A673 (cell line): ENCODE measurements around the gene CTDSP2. TPM values are rescaled to one million over a fixed set of nuclear protein-coding genes. Genes with fewer than 3 reads are reported as not detected.

Source experiments
- BruUV-seq: library from RNA; stranded (reverse); fragments of 400-500 nt; replicated peaks from 2 replicates; lab custom pipeline; 2021; lab: Mats Ljungman, UMichigan
- CTCF ChIA-PET: fragments of 300-600 bp; sonication (Branson Sonifier 250); formaldehyde crosslinking; loops from one replicate; lab custom pipeline; 2022; ENCODE audit warnings: antibody characterized with exemption; lab: Charles Lee
- POLR2A ChIA-PET: fragments of 300-600 bp; sonication (Branson Sonifier 250); formaldehyde crosslinking; loops from one replicate; lab custom pipeline; 2022; ENCODE audit warnings: antibody characterized with exemption; ENCODE audit not compliant: low non-redundant PET; lab: Charles Lee
- DNase-seq: peaks from one replicate; pipeline ENCODE4 v3.0.0-alpha.2; 2015; ENCODE audit warnings: low spot score
- H3K27ac ChIP-seq: fragments of 200-600 bp; sonication (generic); 2 replicates; pipeline ENCODE4 v1.5.1; 2016; ENCODE audit warnings: mixed run types, low read depth, mild to moderate bottlenecking, mixed read lengths, antibody characterized with exemption, low read length; ENCODE audit not compliant: poor library complexity, severe bottlenecking
- H3K27me3 ChIP-seq: fragments of 200-600 bp; sonication (generic); replicated peaks from 2 replicates; pipeline ENCODE4 v1.6.1; 2017; ENCODE audit warnings: mixed run types, low read depth, mild to moderate bottlenecking, mixed read lengths, antibody characterized with exemption, low read length; ENCODE audit not compliant: insufficient read depth, poor library complexity
- H3K36me3 ChIP-seq: fragments of 200-600 bp; sonication (generic); 2 replicates; pipeline ENCODE4 v1.6.1; 2016; ENCODE audit warnings: mixed run types, mild to moderate bottlenecking, mixed read lengths, antibody characterized with exemption, low read length; ENCODE audit not compliant: insufficient read depth, poor library complexity, severe bottlenecking
- H3K4me1 ChIP-seq: fragments of 200-600 bp; sonication (generic); 2 replicates; pipeline ENCODE4 v1.6.1; 2017; ENCODE audit warnings: mixed run types, mild to moderate bottlenecking, mixed read lengths, antibody characterized with exemption, low read length; ENCODE audit not compliant: insufficient read depth, poor library complexity, severe bottlenecking
- H3K4me3 ChIP-seq: fragments of 200-600 bp; sonication (generic); 2 replicates; pipeline ENCODE4 v1.5.1; 2016; ENCODE audit warnings: low read depth, mixed run types, mild to moderate bottlenecking, mixed read lengths, low read length; ENCODE audit not compliant: poor library complexity, severe bottlenecking
- H3K9me3 ChIP-seq: fragments of 200-600 bp; sonication (generic); 2 replicates; pipeline ENCODE4 v1.6.1; 2016; ENCODE audit warnings: mixed run types, low read depth, mild to moderate bottlenecking, mixed read lengths, antibody characterized with exemption, low read length; ENCODE audit not compliant: poor library complexity, severe bottlenecking
- CTCF ChIP-seq: fragments of 300-800, 200-600 bp; sonication (generic); conservative IDR thresholded peaks from 2 replicates; pipeline ENCODE4 v1.5.1; 2017; ENCODE audit warnings: low read depth, mild to moderate bottlenecking, antibody characterized with exemption, low read length, moderate library complexity, mixed read lengths
- EZH2 ChIP-seq: fragments of 200-600 bp; sonication (generic); IDR thresholded peaks from 2 replicates; pipeline ENCODE4 v1.6.1; 2017; ENCODE audit warnings: borderline replicate concordance, low read depth, mild to moderate bottlenecking, mixed read lengths, antibody characterized with exemption, low read length; ENCODE audit not compliant: poor library complexity, severe bottlenecking
- intact Hi-C: fragments of 100-400 bp; cut with micrococcal nuclease; formaldehyde crosslinking; loops from one replicate; pipeline ENCODE4 v1.10.0; 2022; ENCODE audit not compliant: unreplicated experiment
- total RNA-seq: library from RNA; stranded (reverse); gene quantifications from 2 replicates; pipeline ENCODE4 v1.2.3, GENCODE V29; 2021

The CTDSP2 gene
- total RNA-seq, 1 experiment from 2014 or later = 115 TPM

DNA sequence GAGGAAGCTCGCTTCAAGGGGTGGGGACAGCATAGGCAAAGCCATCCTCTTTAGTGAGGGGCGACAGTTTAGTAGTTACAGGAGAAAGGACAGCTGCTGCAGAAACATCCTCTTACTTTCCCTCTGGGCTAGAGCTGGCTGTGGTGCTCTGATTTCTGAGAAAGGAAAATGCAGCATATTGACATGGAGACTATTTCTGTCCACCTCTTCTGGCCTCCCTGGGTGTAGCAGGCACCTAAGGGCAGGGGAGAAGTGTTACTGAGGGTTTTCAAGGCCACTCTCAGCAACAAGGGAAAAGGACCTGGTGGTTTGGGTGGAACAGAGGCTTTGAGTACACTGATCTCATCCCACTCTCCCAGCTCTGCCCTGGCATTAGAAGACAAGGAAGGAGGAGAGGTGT lies 40.0 kb upstream of the CTDSP2 start:
- no TSS peak for BruUV-seq
- POLR2A ChIA-PET = no interaction called here
- intact Hi-C loops = no loop called here
- Histone ChIP-seq H3K9me3 (no peaks in the 10 kb centered on the region), H3K4me3 (no peak overlapping the region), H3K36me3 (no peaks in the 10 kb centered on the region), H3K27ac (no peak overlapping the region), H3K27me3 (no peaks in the 10 kb centered on the region), H3K4me1 (peaks cover 4% of the 10 kb centered on the region)
- DNase-seq = no peak
- no peak for TF ChIP-seq CTCF
- no peak for TF ChIP-seq EZH2
- CTCF ChIA-PET = no interaction called here

DNA sequence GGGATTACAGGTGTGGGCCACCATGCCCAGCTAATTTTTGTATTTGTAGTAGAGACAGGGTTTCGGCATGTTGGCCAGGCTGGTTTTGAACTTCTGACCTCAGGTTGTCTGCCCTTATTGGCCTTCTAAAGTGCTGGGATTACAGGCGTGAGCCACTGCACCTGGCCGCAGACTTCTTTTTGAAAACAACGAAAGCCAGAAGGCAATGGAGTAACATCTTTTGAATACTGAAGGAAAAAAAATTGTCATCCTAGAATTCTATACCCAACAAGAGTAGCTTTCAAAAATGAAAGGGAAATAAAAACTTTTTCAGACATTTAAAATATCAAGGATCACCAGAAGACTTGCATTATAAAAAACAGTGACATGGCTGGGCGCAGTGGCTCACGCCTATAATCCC lies 38.7 kb upstream of the CTDSP2 start:
- TF ChIP-seq EZH2 (no peak), CTCF (no peak)
- ChIA-PET POLR2A (no interaction called here), CTCF (no interaction called here)
- no peaks in the 10 kb centered on the region for H3K36me3 ChIP-seq
- H3K27me3 ChIP-seq = no peaks in the 10 kb centered on the region
- H3K4me3 ChIP-seq = no peak overlapping the region
- intact Hi-C loops = no loop called here
- H3K4me1 ChIP-seq = peaks cover 4% of the 10 kb centered on the region
- BruUV-seq = no TSS peak
- H3K27ac ChIP-seq = no peak overlapping the region
- H3K9me3 ChIP-seq = no peaks in the 10 kb centered on the region
- no peak for DNase-seq

DNA sequence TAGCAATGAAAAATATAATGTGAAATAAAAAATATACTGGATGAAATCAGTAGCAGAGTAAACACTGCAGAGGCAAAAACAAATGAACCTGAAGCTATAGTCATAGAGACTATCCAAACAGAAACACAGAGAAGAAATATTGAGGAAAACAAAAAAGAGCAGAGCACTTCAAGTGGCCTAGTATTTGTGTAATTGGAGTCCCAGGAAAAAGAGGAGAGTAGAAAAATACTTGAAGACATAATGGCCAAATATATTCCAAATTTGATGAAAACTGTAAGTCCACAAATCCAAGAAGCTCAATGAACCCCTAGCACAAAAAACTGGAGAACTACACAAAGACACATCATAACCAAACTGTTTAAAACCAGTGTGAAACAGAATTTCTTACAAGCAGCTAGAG lies 37.2 kb upstream of the CTDSP2 start:
- DNase-seq = no peak
- CTCF ChIA-PET = no interaction called here
- intact Hi-C loops = no loop called here
- Histone ChIP-seq H3K27ac (no peak overlapping the region), H3K9me3 (no peaks in the 10 kb centered on the region), H3K4me1 (peaks cover 4% of the 10 kb centered on the region), H3K36me3 (no peaks in the 10 kb centered on the region), H3K27me3 (no peaks in the 10 kb centered on the region), H3K4me3 (no peak overlapping the region)
- BruUV-seq = no TSS peak
- POLR2A ChIA-PET = interaction anchor here (0.7 kb wide), 2 partner anchors 8 to 12 kb away, joined by 4 to 6 read pairs; no protein-coding TSS in a partner anchor
- no peak for TF ChIP-seq EZH2
- no peak for TF ChIP-seq CTCF
